Right lobe of liver (tissue), 6 donors: ENCODE measurements around the gene SPI1. TPM values are rescaled to one million over a fixed set of nuclear protein-coding genes. Genes with fewer than 3 reads are reported as not detected.

Source experiments
- ATAC-seq, 4 donors: fragments of 200-7000 bp; cut with Tn5 transposase; one replicate each; pipeline ENCODE4 v1.9.1; 2020; ENCODE audit warnings: mild to moderate bottlenecking in 4 of 4, moderate library complexity in 4 of 4
- DNase-seq, 3 donors: peaks; one replicate each; pipeline ENCODE4 v3.0.0-alpha.2; 2020
- H3K27ac ChIP-seq, 3 donors: fragments of 200-600 bp; one replicate each; pipeline ENCODE4 v1.8.0; 2022
- H3K27me3 ChIP-seq, 2 donors: fragments of 200-600 bp; one replicate each; pipeline ENCODE4 v1.8.0; 2022
- H3K36me3 ChIP-seq, 4 donors: fragments of 200-600 bp; sonication (generic) in 1 of 4; one replicate each; pipeline versions ENCODE4 v1.5.1 to v1.8.0; 2017 to 2022; ENCODE audit warnings: control low read depth in 1 of 4
- H3K4me1 ChIP-seq, 4 donors: fragments of 200-600 bp; sonication (generic) in 1 of 4; one replicate each; pipeline versions ENCODE4 v1.5.1 to v1.8.0; 2017 to 2022; ENCODE audit warnings: control low read depth in 1 of 4
- H3K4me3 ChIP-seq, 3 donors: fragments of 200-600 bp; one replicate each; pipeline ENCODE4 v1.8.0; 2022
- H3K9me3 ChIP-seq, 4 donors: fragments of 200-600 bp; sonication (generic) in 1 of 4; one replicate each; pipeline versions ENCODE4 v1.5.1 to v1.8.0; 2017 to 2022; ENCODE audit warnings: control low read depth in 1 of 4
- CTCF ChIP-seq, 4 donors: fragments of 200-600 bp in 3 of 4; fragments of 450-650 bp in 1 of 4; IDR thresholded peaks; one replicate each; pipeline versions ENCODE4 v1.5.1 to v1.8.0; 2016 to 2022; ENCODE audit warnings: antibody characterized with exemption in 4 of 4, mild to moderate bottlenecking in 2 of 4
- POLR2A ChIP-seq: fragments of 450-650 bp; IDR thresholded peaks from one replicate; pipeline ENCODE4 v1.6.1; 2017; ENCODE audit warnings: antibody characterized with exemption, mild to moderate bottlenecking
- WGBS: methylation state at CpG from one replicate; pipeline ENCODE4 v1.1.6; 2018; ENCODE audit warnings: low coverage, low lambda C conversion rate; ENCODE audit not compliant: insufficient coverage; ENCODE audit errors: missing lambda C conversion rate; 5-methylcytosine and 5-hydroxymethylcytosine counted together
- intact Hi-C, 2 donors: fragments of 100-400 bp; cut with DNase I; formaldehyde crosslinking; loops; one replicate each; pipeline versions ENCODE4 v1.11.2 to v1.14.1; 2022
- total RNA-seq, 6 experiments: library from RNA; depleted of rRNA in 2 of 6; stranded (reverse); fragments of >200 nt in 2 of 6; fragmentation: NEBNext Ultra II Directional in 3 of 6; extraction: Animal tissue kit (Norgen Biotek cat#: 25700) in 3 of 6; gene quantifications; one replicate each; pipeline versions ENCODE4 v1.1.0 to v1.2.4, GENCODE V29; 2016 to 2023
- donor health status: DM: no; HTN: yes; CAD: no.
- donor health status: DM: no; HTN: no; CAD: no.
- donor health status: DM: no; HTN: no; CAD: no.
- donor health status: DM: no; HTN: yes; CAD: no.
- donor health status: DM: no; HTN: yes; CAD: no.

Gene SPI1
- total RNA-seq, 6 experiments from 2014 or later: 7.5 to 29.1 (median 10.1) TPM

GRCh38 chr11:47375546-47376085 lies 2.7 kb downstream of the SPI1 start:
- H3K4me3 ChIP-seq: peak overlapping the region in 2 of 3 donors; percentile 6 to 44
- no CpG with 5 or more reads among the region's 13 CpGs for WGBS
- H3K36me3 ChIP-seq: no peaks in the 10 kb centered on the region
- ATAC-seq: no peak
- DNase-seq: peak in 1 of 3 donors; percentile 43
- H3K27me3 ChIP-seq: no peaks in the 10 kb centered on the region
- peak overlapping the region in 1 of 3 donors; percentile 26 for H3K27ac ChIP-seq
- no peaks in the 10 kb centered on the region for H3K9me3 ChIP-seq
- H3K4me1 ChIP-seq: peaks cover 0 to 2% (median 0%) of the 10 kb centered on the region in 4 donors
- intact Hi-C loops: loop anchor here (5.0 to 10.0 kb wide), 2 partner anchors 49 to 77 kb away; partner anchors contain the start of gene PSMC3 (in 1 of the 2)
- TF ChIP-seq CTCF (IDR thresholded peaks at IDR 0.05): no peak
- no peak for TF ChIP-seq POLR2A

GRCh38 chr11:47375020-47375419 lies 3.3 kb downstream of the SPI1 start:
- Histone ChIP-seq H3K4me3 (peak overlapping the region in 2 of 3 donors; percentile 6 to 44), H3K27me3 (no peaks in the 10 kb centered on the region), H3K36me3 (no peaks in the 10 kb centered on the region), H3K9me3 (no peaks in the 10 kb centered on the region), H3K4me1 (peaks cover 0 to 2% (median 0%) of the 10 kb centered on the region in 4 donors), H3K27ac (no peak overlapping the region)
- ATAC-seq (no peak), DNase-seq (peak in 1 of 3 donors; percentile 44)
- no peak for TF ChIP-seq POLR2A
- no peak for TF ChIP-seq CTCF (IDR thresholded peaks at IDR 0.05)
- 71% methylated on average over 5 of the region's 8 CpGs for whole genome bisulfite sequencing
- intact Hi-C loops: loop anchor here (5.0 to 10.0 kb wide), 2 partner anchors 50 to 77 kb away; partner anchors contain the start of gene PSMC3 (in 1 of the 2)

GRCh38 chr11:47374720-47375019 lies 3.7 kb downstream of the SPI1 start:
- intact Hi-C loops: loop anchor here (5.0 to 10.0 kb wide), 2 partner anchors 50 to 78 kb away; partner anchors contain the start of gene PSMC3 (in 1 of the 2)
- Histone ChIP-seq H3K9me3 (no peaks in the 10 kb centered on the region), H3K27me3 (no peaks in the 10 kb centered on the region), H3K36me3 (no peaks in the 10 kb centered on the region), H3K4me1 (peaks cover 0 to 2% (median 0%) of the 10 kb centered on the region in 4 donors), H3K4me3 (peak overlapping the region in 1 of 3 donors; percentile 6), H3K27ac (no peak overlapping the region)
- no peak for TF ChIP-seq POLR2A
- no peak for TF ChIP-seq CTCF (IDR thresholded peaks at IDR 0.05)
- DNase-seq (no peak), ATAC-seq (no peak)
- no CpG with 5 or more reads among the region's 5 CpGs for WGBS

- 24% methylated on average over 6 of the region's 19 CpGs for WGBS
- Histone ChIP-seq H3K27me3 (no peaks in the 10 kb centered on the region), H3K27ac (no peak overlapping the region), H3K9me3 (no peaks in the 10 kb centered on the region), H3K4me3 (no peak overlapping the region), H3K36me3 (no peaks in the 10 kb centered on the region), H3K4me1 (peaks cover 0 to 2% (median 0%) of the 10 kb centered on the region in 4 donors)
- intact Hi-C loops: loop anchor here in 1 of 2 donors (10.0 kb wide), 1 partner anchor 51 kb away; the partner anchor contains the start of gene PSMC3
- DNase-seq: peak; percentile 86 to 88 (median 86)
- peak; percentile 84 to 91 (median 86) for ATAC-seq
- TF ChIP-seq POLR2A (no peak), CTCF (IDR thresholded peaks at IDR 0.05) (peak; percentile 87 to 97 (median 96))
Measured at GRCh38 chr11:47373876-47374719, 4.2 kb downstream of the SPI1 start.
